Prostate gland (tissue), 2 donors: ENCODE measurements around the gene LMX1B.
"Not testable (repeated sequence)": the region's sequence is repeated elsewhere in the genome, so short reads cannot be mapped to it uniquely, and the experiment has no call there.

Experiments
- CTCF ChIP-seq, 4 experiments: fragments of 200-600 bp in 2 of 4; fragments of 450-650 bp in 2 of 4; sonication (generic) in 2 of 4; IDR thresholded peaks; 1 replicate in 3 of 4; 2 replicates in 1 of 4; pipeline ENCODE4 v1.5.1; 2016 to 2019; ENCODE audit warnings: antibody characterized with exemption in 4 of 4, mild to moderate bottlenecking in 2 of 4, moderate library complexity in 2 of 4
- POLR2A ChIP-seq: fragments of 450-650 bp; IDR thresholded peaks from one replicate; pipeline ENCODE4 v1.6.1; 2016; ENCODE audit warnings: antibody characterized with exemption, mild to moderate bottlenecking

DNA sequence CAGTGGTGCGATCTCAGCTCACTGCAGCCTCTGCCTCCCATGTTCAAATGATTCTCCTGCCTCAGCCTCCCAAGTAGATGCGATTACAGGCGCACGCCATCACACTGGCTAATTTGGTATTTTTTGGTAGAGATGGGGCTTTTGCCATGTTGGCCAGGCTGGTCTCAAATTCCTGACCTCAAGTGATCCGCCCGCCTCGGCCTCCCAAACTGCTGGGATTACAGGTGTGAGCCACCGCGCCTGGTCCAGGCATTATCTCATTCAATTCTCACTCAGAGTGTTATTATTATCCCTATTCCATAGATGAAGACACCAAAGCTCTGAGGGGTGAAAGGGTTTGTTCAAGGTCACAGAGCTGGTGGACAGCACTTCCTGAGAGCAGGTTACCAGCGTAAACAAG lies 94.0 kb downstream of the LMX1B start:
- not testable (repeated sequence) for TF ChIP-seq POLR2A; CTCF (IDR thresholded peaks at IDR 0.05)
